Measurements from ENCODE around the gene SGPP1. TPM values are rescaled to one million over a fixed set of nuclear protein-coding genes. Genes with fewer than 3 reads are reported as not detected.
"Not testable (repeated sequence)": the region's sequence is repeated elsewhere in the genome, so short reads cannot be mapped to it uniquely, and the experiment has no call there.

SGPP1 gene
- polyA plus RNA-seq, 1 donor (not counting 4 experiments of a cell fraction or from before 2014, with no cell fraction given) = 28.7 TPM

GRCh38 chr14:63663428-63664341, 64.2 kb downstream of the SGPP1 start:
- dilution Hi-C loops (cut with MboI; ENCODE audit: extremely low pct_ligation_motif_present, low sequenced_read_pairs) = no loop called here

GRCh38 chr14:63662776-63663175, 65.1 kb downstream of the SGPP1 start:
- Histone ChIP-seq H3K4me2 (ENCODE audit: control insufficient read depth, extremely low read depth, insufficient read depth, low read depth, low read length) (no peak overlapping the region), H3K79me2 (ENCODE audit: control insufficient read depth, insufficient read depth, low read length) (no peaks in the 10 kb centered on the region), H3K9ac (ENCODE audit: control insufficient read depth, extremely low read depth, insufficient read depth, low read length) (no peak overlapping the region), H3K4me3 (ENCODE audit: control insufficient read depth in 2 of 3, extremely low read depth in 1 of 3, insufficient read depth in 2 of 3, low read depth in 1 of 3, low read length in 3 of 3) (no peak overlapping the region), H3K27ac (ENCODE audit: control insufficient read depth, insufficient read depth, low read length) (no peak overlapping the region), H2AFZ (ENCODE audit: control insufficient read depth, low read length) (no peak overlapping the region), H3K36me3 (ENCODE audit: control insufficient read depth in 2 of 2, extremely low read depth in 1 of 2, insufficient read depth in 2 of 2, low read length in 2 of 2) (no peaks in the 10 kb centered on the region), H4K20me1 (ENCODE audit: control insufficient read depth, extremely low read depth, insufficient read depth, low read length) (no peaks in the 10 kb centered on the region), H3K9me3 (ENCODE audit: control insufficient read depth, low read depth, low read length) (no peaks in the 10 kb centered on the region), H3K9me1 (ENCODE audit: control insufficient read depth, extremely low read depth, insufficient read depth, low read length) (no peaks in the 10 kb centered on the region), H3K27me3 (ENCODE audit: control insufficient read depth, extremely low read depth, insufficient read depth, low read length) (no peaks in the 10 kb centered on the region), H3K4me1 (ENCODE audit: control insufficient read depth, extremely low read depth, insufficient read depth, low read length) (no peaks in the 10 kb centered on the region)
- FAIRE-seq = no peak
- dilution Hi-C loops (cut with MboI; ENCODE audit: extremely low pct_ligation_motif_present, low sequenced_read_pairs) = no loop called here
- no peak for DNase-seq (ENCODE audit: low read depth, low spot score)
- no peak for TF ChIP-seq CTCF (optimal IDR thresholded peaks at IDR 0.05 in 1 of 3, IDR thresholded peaks at IDR 0.05 in 1 of 3, conservative IDR thresholded peaks at IDR 0.05 in 1 of 3; ENCODE audit: extremely low read depth in 1 of 3, insufficient read depth in 2 of 3, low read length in 3 of 3)
- TF ChIP-seq EZH2 (IDR thresholded peaks at IDR 0.05; ENCODE audit: low read length) = no peak

More at GRCh38 chr14:63663428-63664341, 64.2 kb downstream of the SGPP1 start:
- H3K36me3 ChIP-seq (ENCODE audit: control insufficient read depth in 2 of 2, extremely low read depth in 1 of 2, insufficient read depth in 2 of 2, low read length in 2 of 2) = no peaks in the 10 kb centered on the region
- no peak overlapping the region for H2AFZ ChIP-seq (ENCODE audit: control insufficient read depth, low read length)
- H3K27me3 ChIP-seq (ENCODE audit: control insufficient read depth, extremely low read depth, insufficient read depth, low read length) = no peaks in the 10 kb centered on the region
- DNase-seq (ENCODE audit: low read depth, low spot score) = no peak
- FAIRE-seq = no peak
- no peak overlapping the region for H3K9ac ChIP-seq (ENCODE audit: control insufficient read depth, extremely low read depth, insufficient read depth, low read length)
- no peak overlapping the region for H3K4me2 ChIP-seq (ENCODE audit: control insufficient read depth, extremely low read depth, insufficient read depth, low read depth, low read length)
- no peaks in the 10 kb centered on the region for H3K9me3 ChIP-seq (ENCODE audit: control insufficient read depth, low read depth, low read length)
- H3K4me3 ChIP-seq (ENCODE audit: control insufficient read depth in 2 of 3, extremely low read depth in 1 of 3, insufficient read depth in 2 of 3, low read depth in 1 of 3, low read length in 3 of 3) = no peak overlapping the region
- TF ChIP-seq EZH2 (IDR thresholded peaks at IDR 0.05; ENCODE audit: low read length) (no peak), CTCF (optimal IDR thresholded peaks at IDR 0.05 in 1 of 3, IDR thresholded peaks at IDR 0.05 in 1 of 3, conservative IDR thresholded peaks at IDR 0.05 in 1 of 3; ENCODE audit: extremely low read depth in 1 of 3, insufficient read depth in 2 of 3, low read length in 3 of 3) (no peak)
- H3K27ac ChIP-seq (ENCODE audit: control insufficient read depth, insufficient read depth, low read length) = no peak overlapping the region
- H3K4me1 ChIP-seq (ENCODE audit: control insufficient read depth, extremely low read depth, insufficient read depth, low read length) = no peaks in the 10 kb centered on the region
- H3K9me1 ChIP-seq (ENCODE audit: control insufficient read depth, extremely low read depth, insufficient read depth, low read length) = no peaks in the 10 kb centered on the region
- no peaks in the 10 kb centered on the region for H3K79me2 ChIP-seq (ENCODE audit: control insufficient read depth, insufficient read depth, low read length)
- no peaks in the 10 kb centered on the region for H4K20me1 ChIP-seq (ENCODE audit: control insufficient read depth, extremely low read depth, insufficient read depth, low read length)

- H3K9me1 ChIP-seq (ENCODE audit: control insufficient read depth, extremely low read depth, insufficient read depth, low read length); H3K4me2 ChIP-seq (ENCODE audit: control insufficient read depth, extremely low read depth, insufficient read depth, low read depth, low read length); H4K20me1 ChIP-seq (ENCODE audit: control insufficient read depth, extremely low read depth, insufficient read depth, low read length); H2AFZ ChIP-seq (ENCODE audit: control insufficient read depth, low read length); dilution Hi-C loops (cut with MboI; ENCODE audit: extremely low pct_ligation_motif_present, low sequenced_read_pairs); H3K27me3 ChIP-seq (ENCODE audit: control insufficient read depth, extremely low read depth, insufficient read depth, low read length); H3K4me3 ChIP-seq (ENCODE audit: control insufficient read depth in 2 of 3, extremely low read depth in 1 of 3, insufficient read depth in 2 of 3, low read depth in 1 of 3, low read length in 3 of 3); H3K27ac ChIP-seq (ENCODE audit: control insufficient read depth, insufficient read depth, low read length); FAIRE-seq; H3K4me1 ChIP-seq (ENCODE audit: control insufficient read depth, extremely low read depth, insufficient read depth, low read length); H3K36me3 ChIP-seq (ENCODE audit: control insufficient read depth in 2 of 2, extremely low read depth in 1 of 2, insufficient read depth in 2 of 2, low read length in 2 of 2); H3K79me2 ChIP-seq (ENCODE audit: control insufficient read depth, insufficient read depth, low read length); H3K9ac ChIP-seq (ENCODE audit: control insufficient read depth, extremely low read depth, insufficient read depth, low read length); H3K9me3 ChIP-seq (ENCODE audit: control insufficient read depth, low read depth, low read length); DNase-seq (ENCODE audit: low read depth, low spot score): not testable (repeated sequence)
Observed at GRCh38 chr14:63661881-63662280, 66.0 kb downstream of the SGPP1 start.
